H9 (cell line): ENCODE results near the gene IGFL2. TPM values are rescaled to one million over a fixed set of nuclear protein-coding genes. Genes with fewer than 3 reads are reported as not detected.

Experiments
- DNase-seq: peaks from one replicate; pipeline ENCODE4 v3.0.0-alpha.2; 2017
- H2AFZ ChIP-seq: one replicate; pipeline ENCODE4 v1.6.1; 2013; ENCODE audit warnings: mild to moderate bottlenecking, low read length, control low read depth, moderate library complexity
- H2AK5ac ChIP-seq: 2 replicates; pipeline ENCODE4 v1.6.1; 2013; ENCODE audit warnings: low read length, control low read depth, mixed read lengths; ENCODE audit not compliant: insufficient read length
- H2BK120ac ChIP-seq: one replicate; pipeline ENCODE4 v1.6.1; 2013; ENCODE audit warnings: low read depth, mild to moderate bottlenecking, low read length, control low read depth, inconsistent platforms; ENCODE audit not compliant: poor library complexity, severe bottlenecking
- H2BK12ac ChIP-seq: 2 replicates; pipeline ENCODE4 v1.6.1; 2013; ENCODE audit warnings: low read length, control low read depth, mixed read lengths, low read depth; ENCODE audit not compliant: insufficient read length
- H2BK15ac ChIP-seq: 2 replicates; pipeline ENCODE4 v1.6.1; 2013; ENCODE audit warnings: low read depth, low read length, control low read depth
- H2BK20ac ChIP-seq: one replicate; pipeline ENCODE4 v1.6.1; 2013; ENCODE audit warnings: low read depth, mild to moderate bottlenecking, low read length, control low read depth, inconsistent platforms; ENCODE audit not compliant: poor library complexity, severe bottlenecking
- H2BK5ac ChIP-seq: 2 replicates; pipeline ENCODE4 v1.6.1; 2013; ENCODE audit warnings: low read length, control low read depth, mixed read lengths; ENCODE audit not compliant: insufficient read length
- H3K14ac ChIP-seq: 2 replicates; pipeline ENCODE4 v1.6.1; 2013; ENCODE audit warnings: low read length, control low read depth; ENCODE audit not compliant: insufficient read depth
- H3K18ac ChIP-seq: 2 replicates; pipeline ENCODE4 v1.6.1; 2013; ENCODE audit warnings: low read depth, mild to moderate bottlenecking, mixed read lengths, low read length, control low read depth; ENCODE audit not compliant: insufficient read length
- H3K23ac ChIP-seq: 2 replicates; pipeline ENCODE4 v1.6.1; 2013; ENCODE audit warnings: low read length, control low read depth, mixed read lengths, low read depth; ENCODE audit not compliant: insufficient read length
- H3K23me2 ChIP-seq: 2 replicates; pipeline ENCODE4 v1.6.1; 2013; ENCODE audit warnings: low read depth, mild to moderate bottlenecking, mixed read lengths, low read length, control low read depth; ENCODE audit not compliant: insufficient read length, poor library complexity, severe bottlenecking
- H3K27ac ChIP-seq: 2 replicates; pipeline ENCODE4 v1.5.1; 2013; ENCODE audit warnings: low read length, control low read depth, mixed read lengths, low read depth; ENCODE audit not compliant: insufficient read length
- H3K27me3 ChIP-seq: 2 replicates; pipeline ENCODE4 v1.6.1; 2013; ENCODE audit warnings: low read length, control low read depth, inconsistent platforms; ENCODE audit not compliant: insufficient read depth
- H3K4ac ChIP-seq: 2 replicates; pipeline ENCODE4 v1.6.1; 2013; ENCODE audit warnings: low read depth, mild to moderate bottlenecking, control low read depth, inconsistent platforms, low read length, moderate library complexity
- H3K4me1 ChIP-seq: 2 replicates; pipeline ENCODE4 v1.6.1; 2013; ENCODE audit warnings: low read length, control low read depth, inconsistent platforms; ENCODE audit not compliant: insufficient read depth
- H3K4me2 ChIP-seq: 2 replicates; pipeline ENCODE4 v1.6.1; 2013; ENCODE audit warnings: low read length, control low read depth, mixed read lengths; ENCODE audit not compliant: insufficient read length, insufficient read depth
- H3K56ac ChIP-seq: 2 replicates; pipeline ENCODE4 v1.6.1; 2013; ENCODE audit warnings: low read depth, mild to moderate bottlenecking, mixed read lengths, low read length, control low read depth; ENCODE audit not compliant: insufficient read length
- H3K79me1 ChIP-seq: 2 replicates; pipeline ENCODE4 v1.6.1; 2013; ENCODE audit warnings: low read depth, mild to moderate bottlenecking, moderate library complexity, low read length, control low read depth, inconsistent platforms; ENCODE audit not compliant: insufficient read depth, poor library complexity, severe bottlenecking
- H3K79me2 ChIP-seq: 2 replicates; pipeline ENCODE4 v1.6.1; 2013; ENCODE audit warnings: low read length, control low read depth, inconsistent platforms; ENCODE audit not compliant: insufficient read depth
- H3K9ac ChIP-seq: 2 replicates; pipeline ENCODE4 v1.6.1; 2013; ENCODE audit warnings: low read length, control low read depth, mixed read lengths; ENCODE audit not compliant: insufficient read length; ENCODE audit errors: extremely low read depth
- H3K9me3 ChIP-seq: one replicate; pipeline ENCODE4 v1.6.1; 2013; ENCODE audit warnings: low read depth, low read length, inconsistent platforms; ENCODE audit not compliant: control insufficient read depth
- H3T11ph ChIP-seq: one replicate; pipeline ENCODE4 v1.6.1; 2013; ENCODE audit warnings: mild to moderate bottlenecking, low read length, control low read depth, inconsistent platforms
- H4K20me1 ChIP-seq: one replicate; pipeline ENCODE4 v1.6.1; 2013; ENCODE audit not compliant: control insufficient read depth, insufficient read length, insufficient read depth
- H4K5ac ChIP-seq: 2 replicates; pipeline ENCODE4 v1.6.1; 2013; ENCODE audit warnings: low read depth, mild to moderate bottlenecking, mixed read lengths, low read length, control low read depth; ENCODE audit not compliant: insufficient read length
- H4K8ac ChIP-seq: replicated peaks from 2 replicates; pipeline ENCODE4 v1.6.1; 2013; ENCODE audit warnings: low read length, control low read depth, mixed read lengths, low read depth; ENCODE audit not compliant: insufficient read length
- H4K91ac ChIP-seq: 2 replicates; pipeline ENCODE4 v1.6.1; 2013; ENCODE audit warnings: low read depth, mild to moderate bottlenecking, moderate library complexity, mixed read lengths, low read length, control low read depth; ENCODE audit not compliant: insufficient read length
- H3K27ac Mint-ChIP-seq, 3 experiments: 2 replicates in 2 of 3; 3 replicates in 1 of 3; pipeline ENCODE4 v1.8.0; 2020 to 2021; ENCODE audit warnings: mixed read lengths in 3 of 3, mild to moderate bottlenecking in 1 of 3, moderate library complexity in 1 of 3
- H3K27me3 Mint-ChIP-seq: 2 replicates; pipeline ENCODE4 v1.8.0; 2021; ENCODE audit warnings: low read depth, mild to moderate bottlenecking, moderate library complexity, mixed read lengths
- H3K36me3 Mint-ChIP-seq, 3 experiments: 2 replicates in 2 of 3; 3 replicates in 1 of 3; pipeline ENCODE4 v1.8.0; 2020 to 2021; ENCODE audit warnings: low read depth in 3 of 3, mixed read lengths in 3 of 3; ENCODE audit not compliant: insufficient read depth in 1 of 3
- H3K4me1 Mint-ChIP-seq, 2 experiments: 2 replicates each; pipeline ENCODE4 v1.8.0; 2020; ENCODE audit warnings: mixed read lengths in 2 of 2
- H3K4me3 Mint-ChIP-seq, 2 experiments: 2 replicates in 1 of 2; 3 replicates in 1 of 2; pipeline ENCODE4 v1.8.0; 2020 to 2021; ENCODE audit warnings: mild to moderate bottlenecking in 2 of 2, mixed read lengths in 2 of 2, moderate library complexity in 1 of 2
- H3K9me3 Mint-ChIP-seq, 2 experiments: 2 replicates in 1 of 2; 3 replicates in 1 of 2; pipeline ENCODE4 v1.8.0; 2020; ENCODE audit warnings: mild to moderate bottlenecking in 2 of 2, mixed read lengths in 2 of 2, moderate library complexity in 1 of 2
- CTCF ChIP-seq: fragments of 200-600 bp; sonication (generic); conservative IDR thresholded peaks from 3 replicates; pipeline ENCODE4 v1.8.0; 2021; ENCODE audit warnings: antibody characterized with exemption, mild to moderate bottlenecking
- WGBS: extraction: QIAGEN DNeasy Blood & Tissue Kit; methylation state at CpG from one replicate; pipeline ENCODE4 v1.1.7; 2013; ENCODE audit warnings: missing lambda C conversion rate, low lambda C conversion rate, mixed read lengths; ENCODE audit not compliant: insufficient read length; ENCODE audit errors: extremely low coverage; 5-methylcytosine and 5-hydroxymethylcytosine counted together
- total RNA-seq: library from RNA; stranded (reverse); gene quantifications from 2 replicates; pipeline ENCODE4 v1.2.1, GENCODE V29; 2021

IGFL2 gene
- total RNA-seq, 1 experiment from 2014 or later: not detected

GRCh38 chr19:46209472-46209871 lies 61.4 kb downstream of the IGFL2 start:
- Histone ChIP-seq H3K79me1 (no peaks in the 10 kb centered on the region), H3K27ac (no peak overlapping the region), H3K4me1 (peaks cover 6% of the 10 kb centered on the region), H3T11ph (no peak overlapping the region), H3K4ac (no peak overlapping the region), H4K5ac (no peak overlapping the region), H2BK20ac (no peak overlapping the region), H3K9ac (no peak overlapping the region), H3K27me3 (no peaks in the 10 kb centered on the region), H3K23me2 (no peaks in the 10 kb centered on the region), H3K23ac (no peak overlapping the region), H2BK5ac (no peak overlapping the region), H2BK120ac (no peak overlapping the region), H4K91ac (no peak overlapping the region), H4K20me1 (no peaks in the 10 kb centered on the region), H3K4me2 (no peak overlapping the region), H2AFZ (no peak overlapping the region), H2BK15ac (no peak overlapping the region), H3K79me2 (no peaks in the 10 kb centered on the region), H3K14ac (no peak overlapping the region), H3K18ac (no peak overlapping the region), H4K8ac (no peak overlapping the region), H3K56ac (no peak overlapping the region), H2AK5ac (no peak overlapping the region), H2BK12ac (no peak overlapping the region), H3K9me3 (no peaks in the 10 kb centered on the region)
- no peak overlapping the region for H3K4me3 Mint-ChIP-seq
- peaks cover 21 to 35% of the 10 kb centered on the region in 2 experiments for H3K4me1 Mint-ChIP-seq
- WGBS: no CpG with 5 or more reads among the region's 1 CpG
- TF ChIP-seq CTCF: no peak
- H3K27me3 Mint-ChIP-seq: peaks cover 13% of the 10 kb centered on the region
- no peak for DNase-seq
- H3K36me3 Mint-ChIP-seq: no peaks in the 10 kb centered on the region
- H3K27ac Mint-ChIP-seq: no peak overlapping the region; a peak in 1 of 7 replicates
- H3K9me3 Mint-ChIP-seq: peaks cover 0 to 5% of the 10 kb centered on the region in 2 experiments; a peak in 1 of 5 replicates
